Activated CD4-positive, alpha-beta T cell treated with anti-CD3 and anti-CD28 coated beads for 36 hours (primary cell): ENCODE data around the gene CHPF2. TPM values are rescaled to one million over a fixed set of nuclear protein-coding genes. Genes with fewer than 3 reads are reported as not detected.

Source experiments
- ATAC-seq: fragments of 200-7000 bp; cut with Tn5 transposase; one replicate; pipeline ENCODE4 v1.10.0; 2021; ENCODE audit warnings: mild to moderate bottlenecking, moderate library complexity
- CTCF ChIA-PET: fragments of 350-600 bp; sonication (Branson Sonifier 250); formaldehyde crosslinking; loops from one replicate; lab custom pipeline; 2021; ENCODE audit warnings: antibody characterized with exemption; lab: Charles Lee
- POLR2A ChIA-PET: fragments of 350-600 bp; sonication (Branson Sonifier 250); formaldehyde crosslinking; loops from one replicate; lab custom pipeline; 2021; ENCODE audit warnings: antibody characterized with exemption, inconsistent platforms; lab: Charles Lee
- DNase-seq: peaks from one replicate; pipeline ENCODE4 v3.0.0-alpha.2; 2020
- H3K27ac Mint-ChIP-seq: one replicate; pipeline ENCODE4 v1.8.0; 2021; ENCODE audit warnings: mixed read lengths
- H3K27me3 Mint-ChIP-seq: one replicate; pipeline ENCODE4 v1.8.0; 2021; ENCODE audit warnings: mixed read lengths
- H3K36me3 Mint-ChIP-seq: one replicate; pipeline ENCODE4 v1.8.0; 2021; ENCODE audit warnings: low read depth, mixed read lengths
- H3K4me1 Mint-ChIP-seq: one replicate; pipeline ENCODE4 v1.8.0; 2021; ENCODE audit warnings: mixed read lengths
- H3K4me3 Mint-ChIP-seq: one replicate; pipeline ENCODE4 v1.8.0; 2021; ENCODE audit warnings: mild to moderate bottlenecking, moderate library complexity, mixed read lengths
- H3K9me3 Mint-ChIP-seq: one replicate; pipeline ENCODE4 v1.8.0; 2021; ENCODE audit warnings: low read depth, mixed read lengths
- intact Hi-C, 2 experiments: fragments of 100-400 bp; cut with DNase I in 1 of 2; cut with micrococcal nuclease in 1 of 2; formaldehyde crosslinking; loops; one replicate each; pipeline versions ENCODE4 v1.14.2 to v1.15.1; 2022 to 2024; cut with DNase I, micrococcal nuclease
- total RNA-seq, 2 experiments: library from RNA; stranded (reverse); gene quantifications; one replicate each; pipeline ENCODE4 v1.2.3, GENCODE V29; 2021

CHPF2 gene
- total RNA-seq, 2 experiments from 2014 or later = 20.7 to 27.3 TPM

DNA sequence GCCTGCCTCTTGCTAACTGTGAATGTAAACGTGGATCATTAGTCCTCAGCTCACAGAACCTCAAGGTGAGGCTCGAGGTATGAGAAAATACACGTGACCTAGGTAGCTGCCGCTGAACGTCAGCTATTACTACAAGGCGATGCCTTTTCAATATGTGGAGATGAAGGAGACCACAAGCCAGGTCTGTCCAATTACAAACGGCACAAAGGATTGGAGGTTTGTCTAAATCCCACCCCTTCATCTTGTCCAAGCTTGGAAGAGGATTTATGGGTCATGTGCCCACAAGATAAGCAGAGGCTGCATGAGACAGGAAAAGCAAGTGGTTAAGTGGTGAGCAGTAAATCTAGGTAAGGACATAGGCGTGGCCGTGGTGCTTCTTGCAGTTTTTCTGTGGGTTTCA is 25.4 kb upstream of the CHPF2 start:
- H3K36me3 Mint-ChIP-seq = no peaks in the 10 kb centered on the region
- ChIA-PET CTCF (interaction anchor here (1.4 kb wide), 1 partner anchor 118 kb away, joined by 3 read pairs; no protein-coding TSS in a partner anchor), POLR2A (no interaction called here)
- peaks cover 4% of the 10 kb centered on the region for H3K27me3 Mint-ChIP-seq
- H3K9me3 Mint-ChIP-seq = no peaks in the 10 kb centered on the region
- peaks cover 21% of the 10 kb centered on the region for H3K4me1 Mint-ChIP-seq
- intact Hi-C loops = no loop called here
- ATAC-seq (peak; percentile 24), DNase-seq (no peak)
- H3K27ac Mint-ChIP-seq = no peak overlapping the region
- H3K4me3 Mint-ChIP-seq = no peak overlapping the region

- no peak for DNase-seq
- POLR2A ChIA-PET = no interaction called here
- H3K36me3 Mint-ChIP-seq = no peaks in the 10 kb centered on the region
- peaks cover 21% of the 10 kb centered on the region for H3K4me1 Mint-ChIP-seq
- H3K9me3 Mint-ChIP-seq = no peaks in the 10 kb centered on the region
- no peak overlapping the region for H3K4me3 Mint-ChIP-seq
- H3K27me3 Mint-ChIP-seq = peaks cover 4% of the 10 kb centered on the region
- intact Hi-C loops = no loop called here
- CTCF ChIA-PET = interaction anchor here (1.4 kb wide), 1 partner anchor 119 kb away, joined by 3 read pairs; no protein-coding TSS in a partner anchor
- ATAC-seq = peak; percentile 53
- H3K27ac Mint-ChIP-seq = no peak overlapping the region
Measured at GRCh38 chr7:151207315-151207714, 25.0 kb upstream of the CHPF2 start.

DNA sequence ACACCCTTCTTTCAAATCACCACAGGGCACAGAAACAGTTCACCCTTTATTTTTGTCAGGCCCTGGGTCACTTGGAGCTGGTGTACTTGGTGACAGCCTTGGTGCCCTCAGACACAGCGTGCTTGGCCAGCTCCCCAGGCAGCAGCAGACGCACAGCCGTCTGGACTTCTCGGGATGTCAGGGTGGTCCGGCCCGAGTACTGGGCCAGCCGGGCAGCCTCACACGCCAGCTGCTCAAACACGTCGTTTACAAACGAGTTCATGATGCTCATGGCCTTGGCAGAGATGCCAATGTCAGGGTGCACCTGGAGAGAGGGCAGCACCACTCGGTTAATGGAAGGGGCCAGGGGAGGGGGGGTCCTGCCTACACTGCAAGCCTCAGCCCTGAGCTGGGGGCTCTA is 24.5 kb upstream of the CHPF2 start:
- Mint-ChIP-seq H3K27me3 (peaks cover 4% of the 10 kb centered on the region), H3K27ac (no peak overlapping the region), H3K9me3 (no peaks in the 10 kb centered on the region), H3K4me1 (peaks cover 21% of the 10 kb centered on the region), H3K4me3 (no peak overlapping the region), H3K36me3 (no peaks in the 10 kb centered on the region)
- ATAC-seq (peak; percentile 11), DNase-seq (no peak)
- intact Hi-C loops = no loop called here
- CTCF ChIA-PET = no interaction called here
- POLR2A ChIA-PET = no interaction called here

DNA sequence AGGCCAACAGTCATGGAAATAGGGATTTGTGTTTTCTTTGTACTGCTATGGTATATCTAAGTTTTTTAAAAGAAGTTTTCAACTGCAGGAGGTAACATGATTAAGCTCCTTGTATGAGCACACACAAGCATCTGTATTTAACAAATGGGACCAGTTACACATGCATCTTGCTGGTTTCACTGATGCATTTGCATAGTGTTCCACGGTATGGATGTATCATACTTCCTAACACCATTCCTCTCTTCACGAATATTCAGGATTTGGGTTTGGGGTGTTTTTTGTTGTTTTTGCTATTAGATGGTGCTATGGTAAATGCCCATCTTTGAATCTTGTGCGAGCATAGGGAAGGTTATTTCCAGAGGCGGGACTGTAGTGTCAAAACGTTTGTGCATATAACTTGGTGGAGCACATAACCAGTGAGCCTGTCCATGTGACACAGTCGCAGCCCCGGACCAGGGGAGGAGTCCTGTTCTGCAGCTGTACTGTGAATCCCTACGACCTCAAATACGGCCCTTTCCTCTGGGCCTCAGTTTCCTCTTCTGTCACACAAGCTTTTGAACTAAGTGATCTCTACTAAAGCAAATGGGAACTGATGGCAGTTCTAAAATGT is 23.9 kb upstream of the CHPF2 start:
- DNase-seq (no peak), ATAC-seq (no peak)
- Mint-ChIP-seq H3K36me3 (peaks cover 4% of the 10 kb centered on the region), H3K4me1 (peaks cover 21% of the 10 kb centered on the region), H3K9me3 (no peaks in the 10 kb centered on the region), H3K4me3 (no peak overlapping the region), H3K27me3 (peaks cover 4% of the 10 kb centered on the region), H3K27ac (no peak overlapping the region)
- ChIA-PET CTCF (no interaction called here), POLR2A (no interaction called here)
- intact Hi-C loops = no loop called here

- H3K27me3 Mint-ChIP-seq = peaks cover 2% of the 10 kb centered on the region
- ATAC-seq = no peak
- ChIA-PET CTCF (interaction anchor here (0.6 kb wide), 1 partner anchor 44 kb away, joined by 3 read pairs; no protein-coding TSS in a partner anchor), POLR2A (no interaction called here)
- H3K36me3 Mint-ChIP-seq = peaks cover 5% of the 10 kb centered on the region
- H3K27ac Mint-ChIP-seq = no peak overlapping the region
- H3K9me3 Mint-ChIP-seq = no peaks in the 10 kb centered on the region
- DNase-seq = no peak
- intact Hi-C loops = no loop called here
- H3K4me1 Mint-ChIP-seq = peaks cover 21% of the 10 kb centered on the region
- no peak overlapping the region for H3K4me3 Mint-ChIP-seq
Measured at GRCh38 chr7:151209588-151209987, 22.7 kb upstream of the CHPF2 start.

GRCh38 chr7:151210087-151210854 is 22.0 kb upstream of the CHPF2 start, which contains the start of gene H2BK1:
H2BK1 (minus strand) TSS chr7:151210488; CDS start chr7:151210318, 170 bp downstream.
- CTCF ChIA-PET = interaction anchor here (1.6 kb wide), 1 partner anchor 33 kb away, joined by 6 read pairs; no protein-coding TSS in a partner anchor

GRCh38 chr7:151211155-151211772 is 21.0 kb upstream of the CHPF2 start:
- Mint-ChIP-seq H3K9me3 (no peaks in the 10 kb centered on the region), H3K27ac (no peak overlapping the region), H3K4me1 (peaks cover 21% of the 10 kb centered on the region), H3K36me3 (peaks cover 20% of the 10 kb centered on the region), H3K27me3 (no peaks in the 10 kb centered on the region), H3K4me3 (no peak overlapping the region)
- CTCF ChIA-PET = interaction anchor here (0.6 to 1.6 kb wide), 5 partner anchors 8 to 1327 kb away, joined by 3 to 6 read pairs (median 3); no protein-coding TSS in a partner anchor
- ATAC-seq = no peak
- POLR2A ChIA-PET = interaction anchor here (0.8 kb wide), 1 partner anchor 12 kb away, joined by 4 read pairs; no protein-coding TSS in a partner anchor
- intact Hi-C loops = no loop called here
- no peak for DNase-seq

More at GRCh38 chr7:151210087-151210854, 22.0 kb upstream of the CHPF2 start, which contains the start of gene H2BK1:
- intact Hi-C loops = no loop called here
- Mint-ChIP-seq H3K4me3 (no peak within 1 kb of the TSS), H3K9me3 (no peaks in the 10 kb centered on the region), H3K36me3 (peaks cover 12% of the 10 kb centered on the region), H3K27ac (no peak within 1 kb of the TSS), H3K27me3 (no peaks in the 10 kb centered on the region), H3K4me1 (peaks cover 21% of the 10 kb centered on the region)
- no peak for DNase-seq
- no peak for ATAC-seq
- POLR2A ChIA-PET = no interaction called here

DNA sequence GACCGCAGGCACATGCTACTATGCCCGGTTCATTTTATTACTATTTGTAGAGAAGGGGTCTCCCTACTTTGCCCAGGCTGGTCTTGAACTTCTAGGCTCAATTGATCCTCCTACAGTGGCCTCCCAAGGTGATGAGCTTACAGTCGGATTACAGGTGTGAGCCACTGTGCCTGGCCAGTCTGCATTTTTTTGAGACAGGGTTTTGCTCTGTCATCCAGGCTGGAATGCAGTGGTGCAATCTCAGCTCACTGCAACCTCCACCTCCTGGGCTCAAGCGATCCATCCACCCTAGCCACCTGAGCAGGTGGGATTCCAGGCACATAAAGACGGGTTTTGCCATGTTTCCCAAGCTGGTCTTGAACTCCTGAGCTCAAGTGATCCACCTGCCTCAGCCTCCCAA is 19.7 kb upstream of the CHPF2 start:
- no peaks in the 10 kb centered on the region for H3K9me3 Mint-ChIP-seq
- no peak for DNase-seq
- no peak overlapping the region for H3K27ac Mint-ChIP-seq
- no peaks in the 10 kb centered on the region for H3K27me3 Mint-ChIP-seq
- H3K36me3 Mint-ChIP-seq = peaks cover 23% of the 10 kb centered on the region
- CTCF ChIA-PET = no interaction called here
- no peak overlapping the region for H3K4me3 Mint-ChIP-seq
- intact Hi-C loops = no loop called here
- ATAC-seq = no peak
- peaks cover 9% of the 10 kb centered on the region for H3K4me1 Mint-ChIP-seq
- POLR2A ChIA-PET = interaction anchor here (1.1 kb wide), 1 partner anchor 26 kb away, joined by 3 read pairs; no protein-coding TSS in a partner anchor

DNA sequence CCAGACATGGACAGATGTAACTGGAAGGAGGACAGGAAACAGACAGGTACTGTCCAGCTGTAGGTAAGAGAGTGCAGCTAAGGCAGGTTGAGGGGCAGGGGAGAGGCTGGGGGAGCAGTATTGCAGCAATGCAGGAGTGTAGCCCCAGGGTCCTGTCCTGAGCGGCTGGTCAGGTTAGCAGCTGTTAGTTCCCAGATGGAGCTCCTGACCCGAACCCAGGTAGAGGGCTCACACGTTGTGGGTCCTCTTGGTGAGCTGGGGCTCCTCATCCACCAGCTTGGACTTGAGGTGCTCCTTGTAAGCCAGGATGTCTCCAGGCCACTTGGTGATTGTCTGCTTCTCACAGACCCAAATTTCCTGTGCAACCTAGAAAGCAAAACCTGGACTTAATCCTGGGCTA is 18.5 kb upstream of the CHPF2 start:
- POLR2A ChIA-PET = no interaction called here
- H3K27ac Mint-ChIP-seq = no peak overlapping the region
- CTCF ChIA-PET = interaction anchor here (0.6 to 1.5 kb wide), 2 partner anchors 9 to 39 kb away, joined by 3 to 4 read pairs; no protein-coding TSS in a partner anchor

DNA sequence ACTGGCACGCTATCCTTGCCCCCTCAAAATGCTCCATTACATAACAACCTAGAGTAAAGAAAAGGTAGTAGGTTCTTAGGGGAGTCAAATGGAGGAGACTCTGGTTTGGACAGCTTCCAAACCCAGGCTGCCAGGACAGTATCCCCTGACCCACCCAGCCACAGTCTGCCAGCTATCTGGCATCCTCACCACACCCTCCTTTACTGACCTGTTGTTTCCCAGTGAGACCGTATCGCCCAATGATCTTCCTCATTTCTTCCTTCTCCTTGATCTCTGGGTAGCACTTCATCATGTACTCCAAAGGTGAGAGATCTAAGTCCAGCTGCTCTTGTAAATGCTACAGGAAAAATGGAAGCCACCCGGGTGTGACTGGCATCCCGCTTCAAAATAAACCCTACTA is 16.9 kb upstream of the CHPF2 start:
- Mint-ChIP-seq H3K4me3 (no peak overlapping the region), H3K4me1 (no peaks in the 10 kb centered on the region), H3K36me3 (peaks cover 42% of the 10 kb centered on the region), H3K27ac (no peak overlapping the region), H3K27me3 (no peaks in the 10 kb centered on the region), H3K9me3 (no peaks in the 10 kb centered on the region)
- ATAC-seq (no peak), DNase-seq (no peak)
- intact Hi-C loops = no loop called here
- POLR2A ChIA-PET = no interaction called here
- CTCF ChIA-PET = no interaction called here

More for the DNA sequence above, 18.5 kb upstream of the CHPF2 start:
- intact Hi-C loops = no loop called here
- DNase-seq = no peak
- no peaks in the 10 kb centered on the region for H3K9me3 Mint-ChIP-seq
- H3K4me1 Mint-ChIP-seq = no peaks in the 10 kb centered on the region
- H3K4me3 Mint-ChIP-seq = no peak overlapping the region
- no peak for ATAC-seq
- H3K36me3 Mint-ChIP-seq = peaks cover 35% of the 10 kb centered on the region
- H3K27me3 Mint-ChIP-seq = no peaks in the 10 kb centered on the region

DNA sequence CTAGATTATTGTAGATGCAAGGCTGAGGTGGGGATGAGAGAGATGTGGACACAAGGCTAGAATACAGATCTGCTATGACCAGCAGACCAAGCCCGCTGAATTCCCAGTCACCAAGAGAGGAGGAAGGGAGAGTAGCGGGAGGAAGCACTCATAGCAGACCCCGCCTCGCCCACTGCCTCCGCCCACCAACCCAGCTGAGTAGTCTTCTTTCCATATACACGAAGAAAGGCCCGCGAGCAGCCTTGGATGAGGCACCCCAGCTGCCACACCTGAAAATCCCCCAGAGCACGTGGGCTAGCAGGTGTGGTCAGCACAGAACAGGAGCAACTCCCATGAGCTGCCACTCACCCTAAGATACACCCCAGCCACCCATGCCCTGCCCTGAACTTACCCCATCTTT is 14.1 kb upstream of the CHPF2 start:
- H3K9me3 Mint-ChIP-seq = no peaks in the 10 kb centered on the region
- DNase-seq (no peak), ATAC-seq (no peak)
- peaks cover 59% of the 10 kb centered on the region for H3K36me3 Mint-ChIP-seq
- no peak overlapping the region for H3K27ac Mint-ChIP-seq
- H3K4me1 Mint-ChIP-seq = no peaks in the 10 kb centered on the region
- POLR2A ChIA-PET = no interaction called here
- no peak overlapping the region for H3K4me3 Mint-ChIP-seq
- CTCF ChIA-PET = no interaction called here
- intact Hi-C loops = no loop called here
- no peaks in the 10 kb centered on the region for H3K27me3 Mint-ChIP-seq
